Esophagus muscularis mucosa (tissue), 4 donors: Measurements from ENCODE around the gene SPAG4. TPM values are rescaled to one million over a fixed set of nuclear protein-coding genes. Genes with fewer than 3 reads are reported as not detected.
A peak's percentile ranks its signal among the peaks of the same experiment; 100 is the strongest.

Source experiments
- DNase-seq: peaks from one replicate; pipeline ENCODE4 v3.0.0-alpha.2; 2017; ENCODE audit errors: extremely low spot score
- H3K27ac ChIP-seq, 4 donors: fragments of 200-600 bp; sonication (generic); replicated peaks in 1 of 4; 1 replicate in 3 of 4; 2 replicates in 1 of 4; pipeline ENCODE4 v1.5.1; 2016 to 2019; ENCODE audit warnings: mild to moderate bottlenecking in 1 of 4
- H3K27me3 ChIP-seq, 4 donors: fragments of 200-600 bp; sonication (generic); one replicate each; pipeline versions ENCODE4 v1.5.1 to v1.6.0; 2016 to 2019
- H3K36me3 ChIP-seq, 4 donors: fragments of 200-600 bp; sonication (generic); one replicate each; pipeline ENCODE4 v1.5.1; 2016 to 2019
- H3K4me1 ChIP-seq, 4 donors: fragments of 200-600 bp; sonication (generic); one replicate each; pipeline ENCODE4 v1.5.1; 2016 to 2019
- H3K4me3 ChIP-seq, 4 donors: fragments of 200-600 bp; sonication (generic); 1 replicate in 2 of 4; 2 replicates in 2 of 4; pipeline ENCODE4 v1.5.1; 2016 to 2019; ENCODE audit warnings: mild to moderate bottlenecking in 4 of 4, moderate library complexity in 1 of 4
- H3K9me3 ChIP-seq, 4 donors: fragments of 200-600 bp; sonication (generic); 1 replicate in 3 of 4; 2 replicates in 1 of 4; pipeline ENCODE4 v1.5.1; 2016 to 2019
- CTCF ChIP-seq, 3 experiments: fragments of 200-600 bp in 2 of 3; fragments of 450-650 bp in 1 of 3; sonication (generic) in 2 of 3; IDR thresholded peaks; one replicate each; pipeline ENCODE4 v1.5.1; 2017 to 2019; ENCODE audit warnings: antibody characterized with exemption in 3 of 3, mild to moderate bottlenecking in 2 of 3, moderate library complexity in 1 of 3
- EP300 ChIP-seq: sonication (generic); formaldehyde crosslinking; IDR thresholded peaks from one replicate; pipeline ENCODE4 v1.6.1; 2017; ENCODE audit warnings: antibody characterized with exemption
- POLR2A ChIP-seq: fragments of 450-650 bp; IDR thresholded peaks from one replicate; pipeline ENCODE4 v1.6.1; 2017; ENCODE audit warnings: antibody characterized with exemption, moderate library complexity, mild to moderate bottlenecking, low read depth
- POLR2AphosphoS5 ChIP-seq, 2 donors: sonication (generic); formaldehyde crosslinking; IDR thresholded peaks; one replicate each; pipeline ENCODE4 v1.6.1; 2017; ENCODE audit warnings: antibody characterized with exemption in 2 of 2
- WGBS: methylation state at CpG from one replicate; pipeline ENCODE4 v1.1.5; 2018; 5-methylcytosine and 5-hydroxymethylcytosine counted together
- intact Hi-C: fragments of 100-400 bp; cut with DNase I; formaldehyde crosslinking; loops from one replicate; pipeline ENCODE4 v1.15.1; 2023
- total RNA-seq, 4 donors: library from RNA; depleted of rRNA; stranded (reverse); fragments of >200 nt; gene quantifications; one replicate each; pipeline versions ENCODE4 v1.1.0 to v1.2.1, GENCODE V29; 2016

Gene SPAG4
- total RNA-seq, 4 donors from 2014 or later: 2.6 to 5.0 (median 2.9) TPM

GRCh38 chr20:35616465-35617396 lies 1.1 kb downstream of the SPAG4 start:
- DNase-seq: no peak
- intact Hi-C loops: loop anchor here (5.0 kb wide), 1 partner anchor 46 kb away; the partner anchor contains the start of genes CPNE1 and RBM12

DNA sequence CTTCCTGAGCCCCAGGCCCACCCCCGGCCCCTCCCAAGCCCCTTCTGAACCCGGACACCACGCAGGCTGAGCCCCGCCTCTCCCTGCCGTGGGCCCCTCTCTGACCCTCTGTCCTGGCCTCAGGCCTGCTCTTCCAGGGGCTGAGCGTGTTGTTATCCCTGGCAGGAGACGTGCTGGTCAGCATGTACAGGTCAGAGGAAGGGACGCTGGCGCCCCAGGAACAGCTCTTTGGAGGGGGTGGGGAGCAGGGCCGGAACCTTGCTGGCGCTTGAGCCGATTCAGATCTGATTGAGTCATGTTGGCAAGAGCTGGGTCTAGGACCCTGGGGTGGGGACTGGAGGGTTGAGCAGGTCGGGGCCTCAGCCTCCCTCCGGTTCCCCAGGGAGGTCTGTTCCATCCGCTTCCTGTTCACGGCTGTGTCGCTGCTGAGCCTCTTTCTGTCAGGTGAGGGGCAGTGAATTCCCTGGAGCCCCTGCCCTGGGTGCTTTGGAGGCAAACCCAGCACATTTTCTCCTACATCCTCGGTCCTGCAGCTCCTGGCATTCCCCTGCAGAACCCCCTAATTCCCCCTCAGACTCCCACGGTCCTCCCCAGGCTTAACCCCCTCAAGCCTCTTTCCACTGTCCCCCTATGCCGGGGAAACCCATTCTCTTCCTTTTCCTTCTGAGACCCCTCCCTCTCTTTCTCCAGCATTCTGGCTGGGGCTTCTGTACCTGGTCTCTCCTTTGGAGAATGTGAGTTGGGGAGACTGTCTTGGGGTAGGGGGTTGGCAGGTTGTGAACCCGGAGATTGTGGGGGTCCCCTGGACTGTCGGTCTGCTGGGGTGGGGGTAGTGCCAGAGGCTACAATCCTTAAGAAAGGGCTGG lies 2.0 kb downstream of the SPAG4 start:
- H3K27me3 ChIP-seq: no peaks in the 10 kb centered on the region
- peaks cover 0 to 16% (median 9%) of the 10 kb centered on the region in 4 donors for H3K36me3 ChIP-seq
- peak overlapping the region; percentile 60 to 75 (median 66) for H3K4me3 ChIP-seq
- intact Hi-C loops: loop anchor here (5.0 kb wide), 1 partner anchor 45 kb away; the partner anchor contains the start of genes CPNE1 and RBM12
- no peaks in the 10 kb centered on the region for H3K9me3 ChIP-seq
- WGBS: 45% methylated on average over 21 of the region's 22 CpGs
- peak in 1 of 2 donors; percentile 24 for TF ChIP-seq POLR2AphosphoS5 (IDR thresholded peaks at IDR 0.05)
- TF ChIP-seq CTCF (IDR thresholded peaks at IDR 0.05): peak in 1 of 3 experiments; percentile 46
- TF ChIP-seq EP300: no peak
- H3K4me1 ChIP-seq: peaks cover 28 to 45% (median 42%) of the 10 kb centered on the region in 4 donors
- peak overlapping the region; percentile 90 to 98 (median 92) for H3K27ac ChIP-seq
- no peak for DNase-seq

More at GRCh38 chr20:35616465-35617396, 1.1 kb downstream of the SPAG4 start:
- no peak for TF ChIP-seq CTCF (IDR thresholded peaks at IDR 0.05)
- peak; percentile 47 for TF ChIP-seq POLR2A
- TF ChIP-seq POLR2AphosphoS5 (IDR thresholded peaks at IDR 0.05): peak; percentile 63 to 71
- no peak for TF ChIP-seq EP300
- 4% methylated on average over 38 of the region's 57 CpGs for WGBS
- Histone ChIP-seq H3K36me3 (peaks cover 0 to 11% (median 7%) of the 10 kb centered on the region in 4 donors), H3K4me3 (peak overlapping the region; percentile 60 to 75 (median 66)), H3K27me3 (no peaks in the 10 kb centered on the region), H3K4me1 (peaks cover 28 to 45% (median 42%) of the 10 kb centered on the region in 4 donors), H3K27ac (peak overlapping the region; percentile 90 to 98 (median 92)), H3K9me3 (no peaks in the 10 kb centered on the region)

GRCh38 chr20:35618263-35619131 lies 2.9 kb downstream of the SPAG4 start:
- H3K4me3 ChIP-seq: peak overlapping the region; percentile 60 to 68 (median 62)
- H3K36me3 ChIP-seq: peaks cover 0 to 22% (median 9%) of the 10 kb centered on the region in 4 donors
- peak overlapping the region; percentile 44 to 98 (median 92) for H3K27ac ChIP-seq
- H3K27me3 ChIP-seq: no peaks in the 10 kb centered on the region
- intact Hi-C loops: loop anchor here (5.0 kb wide), 1 partner anchor 44 kb away; the partner anchor contains the start of genes CPNE1 and RBM12
- no peak for TF ChIP-seq POLR2A
- TF ChIP-seq POLR2AphosphoS5 (IDR thresholded peaks at IDR 0.05): no peak
- no peak for TF ChIP-seq CTCF (IDR thresholded peaks at IDR 0.05)
- TF ChIP-seq EP300: no peak
- peaks cover 28 to 45% (median 42%) of the 10 kb centered on the region in 4 donors for H3K4me1 ChIP-seq
- no peak for DNase-seq
- no peaks in the 10 kb centered on the region for H3K9me3 ChIP-seq
- WGBS: 20% methylated on average over 19 of the region's 35 CpGs
